Stimulated activated CD8-positive, alpha-beta memory T cell treated with anti-CD3 and anti-CD28 coated beads, Interleukin-15, amount 100 ng/mL, for 4 hours (primary cell): ENCODE data around the gene SNRPA1.

Experiments
- DNase-seq, 2 donors: peaks; one replicate each; pipeline ENCODE4 v3.0.0-alpha.2; 2020; ENCODE audit warnings: low read depth in 2 of 2

Gene SNRPA1

GRCh38 chr15:101242160-101242998 lies 52.7 kb downstream of the SNRPA1 start:
- peak; percentile 27 to 40 for DNase-seq

GRCh38 chr15:101240358-101240757 lies 54.7 kb downstream of the SNRPA1 start:
- DNase-seq = no peak

GRCh38 chr15:101239724-101240136 lies 55.3 kb downstream of the SNRPA1 start:
- no peak for DNase-seq

- DNase-seq = no peak
Measured at GRCh38 chr15:101237251-101237650, 57.8 kb downstream of the SNRPA1 start.

- no peak for DNase-seq
Measured at GRCh38 chr15:101233651-101234280, 61.3 kb downstream of the SNRPA1 start.

- DNase-seq = no peak
Measured at GRCh38 chr15:101232677-101233076, 62.4 kb downstream of the SNRPA1 start.
